Adrenal gland (tissue), 5 donors: Measurements from ENCODE around the gene POLR1E.

Source experiments
- CTCF ChIP-seq, 6 experiments: fragments of 450-650 bp in 4 of 6; fragments of 200-600 bp in 2 of 6; sonication (generic) in 1 of 6; IDR thresholded peaks; 1 replicate in 5 of 6; 2 replicates in 1 of 6; pipeline versions ENCODE4 v1.5.1 to v1.8.0; 2016 to 2021; ENCODE audit warnings: antibody characterized with exemption in 6 of 6, mild to moderate bottlenecking in 2 of 6, moderate library complexity in 1 of 6
- POLR2A ChIP-seq, 2 donors: fragments of 450-650 bp; IDR thresholded peaks; one replicate each; pipeline ENCODE4 v1.6.1; 2017; ENCODE audit warnings: antibody characterized with exemption in 2 of 2, mild to moderate bottlenecking in 2 of 2, moderate library complexity in 1 of 2
- donor health status: DM: no; HTN: no; CAD: no.

GRCh38 chr9:37486256-37486615 lies 488 bp downstream of the POLR1E start:
- no peak for TF ChIP-seq POLR2A (IDR thresholded peaks at IDR 0.05)
- no peak for TF ChIP-seq CTCF (IDR thresholded peaks at IDR 0.05)
